ENCODE measurements around the gene GDF11.

The GDF11 gene

DNA sequence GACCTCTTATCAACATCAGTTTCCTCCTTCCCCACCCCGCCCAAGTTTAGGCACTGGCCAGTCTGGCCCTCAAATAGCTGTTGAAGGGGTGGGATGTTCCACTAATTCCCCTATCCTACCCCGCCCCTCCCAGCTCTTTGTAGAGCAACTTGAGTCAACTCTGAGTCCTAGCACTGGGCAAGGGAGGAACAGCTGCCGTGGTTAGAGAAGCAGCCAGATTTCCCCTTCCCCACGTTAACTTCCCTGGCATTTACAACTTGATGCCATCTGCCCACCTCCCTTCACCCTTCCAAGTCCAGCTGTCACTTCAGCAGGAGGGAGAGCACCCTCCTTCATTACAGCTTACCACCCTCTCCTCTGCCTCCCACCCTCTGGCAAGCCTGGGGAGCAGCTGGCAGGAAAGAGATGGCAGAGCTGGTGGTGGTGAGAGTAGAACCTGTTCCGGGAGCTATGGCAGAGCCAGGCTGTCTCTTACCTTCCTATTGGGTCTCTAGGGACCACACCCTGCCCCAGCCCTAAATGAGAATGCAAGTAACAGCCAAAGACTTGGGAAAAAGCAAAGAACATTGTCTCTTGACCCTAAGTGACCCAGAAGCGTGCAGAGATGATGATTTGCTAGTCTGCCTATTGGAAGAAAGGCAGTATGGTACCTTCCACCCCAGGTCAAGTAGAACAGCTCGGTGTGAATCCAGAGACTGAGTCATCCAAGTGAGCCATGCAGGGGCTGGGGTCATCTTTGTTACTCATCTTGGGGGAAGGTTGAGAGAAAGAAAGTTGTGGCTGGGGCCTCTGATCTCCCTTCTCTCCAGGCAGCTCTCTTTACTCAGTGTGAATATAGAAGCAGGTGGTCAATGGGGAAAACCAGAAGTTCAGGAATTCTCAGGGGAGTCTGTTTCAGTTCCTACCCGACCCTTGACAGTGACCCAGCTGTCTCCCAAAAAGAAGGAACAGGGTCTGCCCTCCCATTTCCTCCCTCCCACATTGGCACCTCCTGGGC is 25.6 kb upstream of the GDF11 start:
- peaks cover 31% of the 10 kb centered on the region for H3K4me1 ChIP-seq (ENCODE audit: insufficient read depth, low read length, severe bottlenecking)
- no peak for TF ChIP-seq CTCF (IDR thresholded peaks at IDR 0.05; ENCODE audit: low read length)
- no peak for TF ChIP-seq EZH2 (IDR thresholded peaks at IDR 0.05; ENCODE audit: borderline replicate concordance, low read length)
- no peaks in the 10 kb centered on the region for H3F3A ChIP-seq (ENCODE audit: insufficient read depth, low read length)
- H3K27me3 ChIP-seq (ENCODE audit: insufficient read depth, low read length): no peaks in the 10 kb centered on the region
- no peaks in the 10 kb centered on the region for H3K9me3 ChIP-seq (ENCODE audit: low read length)
- H2AFZ ChIP-seq (ENCODE audit: low read length): no peak overlapping the region
- H3K27ac ChIP-seq (ENCODE audit: low read depth, low read length, poor library complexity, severe bottlenecking): peak overlapping the region; percentile 81
- peak overlapping the region; percentile 82 for H3K9ac ChIP-seq (ENCODE audit: low read length)
- no peaks in the 10 kb centered on the region for H3K36me3 ChIP-seq (ENCODE audit: insufficient read depth, low read length)
- H3K4me3 ChIP-seq (ENCODE audit: low read depth, low read length, poor library complexity, severe bottlenecking): peak overlapping the region; percentile 82
- no peaks in the 10 kb centered on the region for H3K79me2 ChIP-seq (ENCODE audit: insufficient read depth, low read length)
- peak overlapping the region; percentile 97 for H3K4me2 ChIP-seq (ENCODE audit: low read length)
- no peaks in the 10 kb centered on the region for H4K20me1 ChIP-seq (ENCODE audit: insufficient read depth, low read length)
- no peaks in the 10 kb centered on the region for H3K9me2 ChIP-seq (ENCODE audit: low read depth, low read length)

DNA sequence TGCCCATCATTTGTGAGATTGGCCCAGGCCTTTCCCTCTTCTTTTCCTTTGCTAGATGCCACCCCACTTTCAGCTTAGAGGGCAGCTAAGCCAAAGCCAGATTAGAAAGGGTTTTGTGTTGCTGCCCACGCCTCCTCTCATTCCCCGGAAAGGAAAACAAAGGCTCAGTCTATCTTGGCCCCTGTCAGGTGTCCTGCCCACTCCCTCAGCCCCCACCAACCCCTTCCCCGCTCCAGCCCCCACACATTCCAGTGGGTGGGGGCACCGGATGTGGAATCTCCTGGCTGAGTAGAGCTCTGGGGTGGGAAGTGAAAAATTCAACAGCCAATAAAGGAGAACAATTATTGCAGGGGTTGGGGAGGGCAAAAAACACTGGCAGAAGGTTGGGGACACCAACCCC is 24.9 kb upstream of the GDF11 start:
- no peaks in the 10 kb centered on the region for H3K79me2 ChIP-seq (ENCODE audit: insufficient read depth, low read length)
- no peak overlapping the region for H3K4me3 ChIP-seq (ENCODE audit: low read depth, low read length, poor library complexity, severe bottlenecking)
- peak overlapping the region; percentile 97; the same call in 1 of the 2 replicates for H3K4me2 ChIP-seq (ENCODE audit: low read length)
- peaks cover 36% of the 10 kb centered on the region for H3K4me1 ChIP-seq (ENCODE audit: insufficient read depth, low read length, severe bottlenecking)
- H3K27ac ChIP-seq (ENCODE audit: low read depth, low read length, poor library complexity, severe bottlenecking): peak overlapping the region; percentile 81
- H3F3A ChIP-seq (ENCODE audit: insufficient read depth, low read length): no peaks in the 10 kb centered on the region
- H3K27me3 ChIP-seq (ENCODE audit: insufficient read depth, low read length): no peaks in the 10 kb centered on the region
- H4K20me1 ChIP-seq (ENCODE audit: insufficient read depth, low read length): no peaks in the 10 kb centered on the region
- H3K9me3 ChIP-seq (ENCODE audit: low read length): no peaks in the 10 kb centered on the region
- H2AFZ ChIP-seq (ENCODE audit: low read length): no peak overlapping the region
- H3K36me3 ChIP-seq (ENCODE audit: insufficient read depth, low read length): no peaks in the 10 kb centered on the region
- no peak overlapping the region; the same call in 1 of the 2 replicates for H3K9ac ChIP-seq (ENCODE audit: low read length)
- TF ChIP-seq EZH2 (IDR thresholded peaks at IDR 0.05; ENCODE audit: borderline replicate concordance, low read length) (no peak), CTCF (IDR thresholded peaks at IDR 0.05; ENCODE audit: low read length) (no peak)
- no peaks in the 10 kb centered on the region for H3K9me2 ChIP-seq (ENCODE audit: low read depth, low read length)

DNA sequence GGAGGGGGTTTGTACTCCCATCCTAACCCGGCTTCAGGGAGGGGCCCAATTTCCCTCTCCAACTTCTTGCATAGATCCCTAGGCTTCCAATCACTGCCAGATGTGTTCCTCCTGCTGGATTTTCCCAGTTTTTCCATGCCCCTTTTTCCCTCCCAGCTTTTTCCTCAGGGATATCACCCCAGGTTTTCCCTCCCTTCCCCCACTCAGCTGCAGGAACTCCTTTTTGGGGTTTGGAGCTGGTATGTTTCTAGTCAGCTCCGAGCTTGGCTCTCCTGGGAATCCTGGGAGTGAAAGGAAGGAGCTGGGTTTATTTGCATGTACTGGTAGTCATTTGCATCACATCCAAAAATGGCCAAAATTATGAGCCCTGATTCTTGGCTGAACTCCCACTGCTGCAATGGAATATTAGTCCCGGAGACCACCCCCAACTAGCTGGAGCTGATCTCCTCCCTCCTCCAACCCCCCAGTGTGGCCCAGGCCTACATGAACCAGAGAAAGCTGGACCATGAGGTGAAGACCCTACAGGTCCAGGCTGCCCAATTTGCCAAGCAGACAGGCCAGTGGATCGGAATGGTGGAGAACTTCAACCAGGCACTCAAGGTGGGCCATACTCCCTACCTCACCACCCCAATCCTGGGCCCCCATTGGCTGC is 24.2 kb upstream of the GDF11 start:
- no peak overlapping the region for H2AFZ ChIP-seq (ENCODE audit: low read length)
- H3K4me2 ChIP-seq (ENCODE audit: low read length): no peak overlapping the region
- H4K20me1 ChIP-seq (ENCODE audit: insufficient read depth, low read length): no peaks in the 10 kb centered on the region
- TF ChIP-seq CTCF (IDR thresholded peaks at IDR 0.05; ENCODE audit: low read length) (no peak), EZH2 (IDR thresholded peaks at IDR 0.05; ENCODE audit: borderline replicate concordance, low read length) (no peak)
- H3K4me1 ChIP-seq (ENCODE audit: insufficient read depth, low read length, severe bottlenecking): peaks cover 44% of the 10 kb centered on the region
- H3K9me3 ChIP-seq (ENCODE audit: low read length): no peaks in the 10 kb centered on the region
- H3K27ac ChIP-seq (ENCODE audit: low read depth, low read length, poor library complexity, severe bottlenecking): no peak overlapping the region
- no peaks in the 10 kb centered on the region for H3F3A ChIP-seq (ENCODE audit: insufficient read depth, low read length)
- no peaks in the 10 kb centered on the region for H3K36me3 ChIP-seq (ENCODE audit: insufficient read depth, low read length)
- H3K9ac ChIP-seq (ENCODE audit: low read length): no peak overlapping the region
- no peak overlapping the region for H3K4me3 ChIP-seq (ENCODE audit: low read depth, low read length, poor library complexity, severe bottlenecking)
- no peaks in the 10 kb centered on the region for H3K27me3 ChIP-seq (ENCODE audit: insufficient read depth, low read length)
- no peaks in the 10 kb centered on the region for H3K9me2 ChIP-seq (ENCODE audit: low read depth, low read length)
- H3K79me2 ChIP-seq (ENCODE audit: insufficient read depth, low read length): no peaks in the 10 kb centered on the region
